Measurements from ENCODE around the gene NTNG2. TPM values are rescaled to one million over a fixed set of nuclear protein-coding genes. Genes with fewer than 3 reads are reported as not detected.
"Not testable (repeated sequence)": the region's sequence is repeated elsewhere in the genome, so short reads cannot be mapped to it uniquely, and the experiment has no call there.

Gene NTNG2
- total RNA-seq, 2 donors from 2014 or later = 0.26 to 2.0 TPM

- DNase-seq (no peak), ATAC-seq (no peak)
- intact Hi-C loops (cut with DNase I) = loop anchor here (5.0 kb wide), 1 partner anchor 505 kb away; no protein-coding TSS in a partner anchor
- Histone ChIP-seq H3K27me3 (no peaks in the 10 kb centered on the region), H3K4me3 (no peak overlapping the region), H3K9me3 (no peaks in the 10 kb centered on the region), H3K27ac (no peak overlapping the region), H3K36me3 (replicated peaks in 1 of 2; ENCODE audit: insufficient read depth in 1 of 2, low read depth in 2 of 2) (peaks cover 4 to 27% of the 10 kb centered on the region in 2 donors), H3K4me1 (no peaks in the 10 kb centered on the region)
- WGBS, 2 donors = 87 to 94% methylated on average over 3 of the region's 3 CpGs
- TF ChIP-seq POLR2A (IDR thresholded peaks at IDR 0.05) = no peak
Observed at GRCh38 chr9:132267660-132268059, 105.8 kb downstream of the NTNG2 start.

GRCh38 chr9:132268725-132269352, 107.0 kb downstream of the NTNG2 start:
- H3K27me3 ChIP-seq = no peaks in the 10 kb centered on the region
- ATAC-seq (peak; percentile 68), DNase-seq (peak; percentile 71 to 81 (median 76))
- H3K9me3 ChIP-seq = no peaks in the 10 kb centered on the region
- intact Hi-C loops (cut with DNase I) = loop anchor here (5.0 kb wide), 1 partner anchor 507 kb away; no protein-coding TSS in a partner anchor
- H3K27ac ChIP-seq = no peak overlapping the region
- 44 to 47% methylated on average over 10 of the region's 10 CpGs for WGBS, 2 donors
- H3K4me1 ChIP-seq = no peaks in the 10 kb centered on the region
- peak; percentile 62 to 87 (median 72) for TF ChIP-seq CTCF (IDR thresholded peaks at IDR 0.05)
- no peak for TF ChIP-seq POLR2A (IDR thresholded peaks at IDR 0.05)
- H3K36me3 ChIP-seq (replicated peaks in 1 of 2; ENCODE audit: insufficient read depth in 1 of 2, low read depth in 2 of 2) = peaks cover 4 to 24% of the 10 kb centered on the region in 2 donors
- no peak overlapping the region for H3K4me3 ChIP-seq

- intact Hi-C loops (cut with DNase I) = loop anchor here (5.0 kb wide), 1 partner anchor 508 kb away; no protein-coding TSS in a partner anchor
- H3K27ac ChIP-seq = not testable (repeated sequence)
Observed at GRCh38 chr9:132269704-132270516, 108.1 kb downstream of the NTNG2 start.

GRCh38 chr9:132274861-132275260, 113.0 kb downstream of the NTNG2 start:
- Histone ChIP-seq H3K27me3 (no peaks in the 10 kb centered on the region), H3K4me3 (no peak overlapping the region), H3K36me3 (replicated peaks in 1 of 2; ENCODE audit: insufficient read depth in 1 of 2, low read depth in 2 of 2) (peaks cover 6 to 48% of the 10 kb centered on the region in 2 donors), H3K9me3 (no peaks in the 10 kb centered on the region), H3K27ac (no peak overlapping the region), H3K4me1 (no peaks in the 10 kb centered on the region)
- no peak for DNase-seq
- TF ChIP-seq POLR2A (IDR thresholded peaks at IDR 0.05) = no peak
- no peak for TF ChIP-seq CTCF (IDR thresholded peaks at IDR 0.05)
- no peak for ATAC-seq
- intact Hi-C loops (cut with DNase I) = no loop called here
- WGBS, 2 donors = 79 to 83% methylated on average over 2 of the region's 2 CpGs

More at GRCh38 chr9:132269704-132270516, 108.1 kb downstream of the NTNG2 start:
- H3K36me3 ChIP-seq (replicated peaks in 1 of 2; ENCODE audit: insufficient read depth in 1 of 2, low read depth in 2 of 2) = peaks cover 0 to 20% of the 10 kb centered on the region in 2 donors
- ATAC-seq, H3K9me3 ChIP-seq, H3K4me1 ChIP-seq, H3K4me3 ChIP-seq, H3K27me3 ChIP-seq: not testable (repeated sequence)
- 75 to 79% methylated on average over 9 to 12 of the region's 16 CpGs for WGBS, 2 donors
- peak in 2 of 4 donors; percentile 19 to 32 for DNase-seq

- H3K27me3 ChIP-seq = no peaks in the 10 kb centered on the region
- no peak for ATAC-seq
- H3K27ac ChIP-seq = no peak overlapping the region
- H3K36me3 ChIP-seq (replicated peaks in 1 of 2; ENCODE audit: insufficient read depth in 1 of 2, low read depth in 2 of 2) = peaks cover 0 to 54% of the 10 kb centered on the region in 2 donors
- WGBS, 2 donors = 36 to 44% methylated on average over 4 of the region's 4 CpGs
- TF ChIP-seq CTCF (IDR thresholded peaks at IDR 0.05) (no peak), POLR2A (IDR thresholded peaks at IDR 0.05) (no peak)
- H3K4me3 ChIP-seq = no peak overlapping the region
- no peaks in the 10 kb centered on the region for H3K4me1 ChIP-seq
- intact Hi-C loops (cut with DNase I) = no loop called here
- no peaks in the 10 kb centered on the region for H3K9me3 ChIP-seq
- no peak for DNase-seq
Observed at GRCh38 chr9:132283165-132283564, 121.3 kb downstream of the NTNG2 start.

Data from body of pancreas (tissue), 4 donors.